ENCODE results near the gene SLC17A3. TPM values are rescaled to one million over a fixed set of nuclear protein-coding genes. Genes with fewer than 3 reads are reported as not detected.

Gene SLC17A3
- total RNA-seq, 6 experiments from 2014 or later = not detected

GRCh38 chr6:25889877-25890853 is 16.1 kb upstream of the SLC17A3 start:
- DNase-seq = peak; percentile 52
- no peak overlapping the region for H3K4me3 Mint-ChIP-seq
- no peaks in the 10 kb centered on the region for H3K36me3 Mint-ChIP-seq (ENCODE audit: low read depth)
- no peaks in the 10 kb centered on the region for H3K9me3 Mint-ChIP-seq
- peaks cover 5% of the 10 kb centered on the region for H3K27me3 Mint-ChIP-seq (ENCODE audit: insufficient read depth)
- no peak overlapping the region for H3K27ac Mint-ChIP-seq
- TF ChIP-seq CTCF (IDR thresholded peaks at IDR 0.05) = peak; percentile 74
- peaks cover 8% of the 10 kb centered on the region; the same call in 1 of the 2 replicates for H3K4me1 Mint-ChIP-seq (ENCODE audit: low read depth)

GRCh38 chr6:25888626-25889025 is 14.6 kb upstream of the SLC17A3 start:
- Mint-ChIP-seq H3K9me3 (no peaks in the 10 kb centered on the region), H3K27me3 (ENCODE audit: insufficient read depth) (peaks cover 5% of the 10 kb centered on the region), H3K4me3 (no peak overlapping the region), H3K4me1 (ENCODE audit: low read depth) (peaks cover 17% of the 10 kb centered on the region; the same call in 1 of the 2 replicates), H3K36me3 (ENCODE audit: low read depth) (no peaks in the 10 kb centered on the region), H3K27ac (no peak overlapping the region)
- DNase-seq = no peak
- no peak for TF ChIP-seq CTCF (IDR thresholded peaks at IDR 0.05)

- Mint-ChIP-seq H3K27me3 (ENCODE audit: insufficient read depth) (peaks cover 5% of the 10 kb centered on the region), H3K27ac (no peak overlapping the region), H3K9me3 (no peaks in the 10 kb centered on the region), H3K36me3 (ENCODE audit: low read depth) (no peaks in the 10 kb centered on the region), H3K4me1 (ENCODE audit: low read depth) (peaks cover 18% of the 10 kb centered on the region; the same call in 1 of the 2 replicates), H3K4me3 (no peak overlapping the region)
- no peak for TF ChIP-seq CTCF (IDR thresholded peaks at IDR 0.05)
- DNase-seq = no peak
Observed at GRCh38 chr6:25886066-25886465, 12.0 kb upstream of the SLC17A3 start.

- peaks cover 10% of the 10 kb centered on the region; the same call in 1 of the 2 replicates for H3K4me1 Mint-ChIP-seq (ENCODE audit: low read depth)
- no peaks in the 10 kb centered on the region for H3K9me3 Mint-ChIP-seq
- peaks cover 6% of the 10 kb centered on the region for H3K27me3 Mint-ChIP-seq (ENCODE audit: insufficient read depth)
- no peak overlapping the region for H3K4me3 Mint-ChIP-seq
- H3K27ac Mint-ChIP-seq = no peak overlapping the region
- peak; percentile 57 for DNase-seq
- no peak for TF ChIP-seq CTCF (IDR thresholded peaks at IDR 0.05)
- no peaks in the 10 kb centered on the region for H3K36me3 Mint-ChIP-seq (ENCODE audit: low read depth)
Observed at GRCh38 chr6:25883991-25884390, 9.9 kb upstream of the SLC17A3 start.

GRCh38 chr6:25883536-25883935 is 9.5 kb upstream of the SLC17A3 start:
- peak; percentile 4 for DNase-seq
- H3K27me3 Mint-ChIP-seq (ENCODE audit: insufficient read depth) = peaks cover 6% of the 10 kb centered on the region
- peaks cover 10% of the 10 kb centered on the region; the same call in 1 of the 2 replicates for H3K4me1 Mint-ChIP-seq (ENCODE audit: low read depth)
- H3K27ac Mint-ChIP-seq = no peak overlapping the region
- no peaks in the 10 kb centered on the region for H3K9me3 Mint-ChIP-seq
- TF ChIP-seq CTCF (IDR thresholded peaks at IDR 0.05) = no peak
- H3K4me3 Mint-ChIP-seq = no peak overlapping the region
- H3K36me3 Mint-ChIP-seq (ENCODE audit: low read depth) = no peaks in the 10 kb centered on the region

Measured in HFFc6 (cell line).